ENCODE measurements around the gene RAB10.

DNA sequence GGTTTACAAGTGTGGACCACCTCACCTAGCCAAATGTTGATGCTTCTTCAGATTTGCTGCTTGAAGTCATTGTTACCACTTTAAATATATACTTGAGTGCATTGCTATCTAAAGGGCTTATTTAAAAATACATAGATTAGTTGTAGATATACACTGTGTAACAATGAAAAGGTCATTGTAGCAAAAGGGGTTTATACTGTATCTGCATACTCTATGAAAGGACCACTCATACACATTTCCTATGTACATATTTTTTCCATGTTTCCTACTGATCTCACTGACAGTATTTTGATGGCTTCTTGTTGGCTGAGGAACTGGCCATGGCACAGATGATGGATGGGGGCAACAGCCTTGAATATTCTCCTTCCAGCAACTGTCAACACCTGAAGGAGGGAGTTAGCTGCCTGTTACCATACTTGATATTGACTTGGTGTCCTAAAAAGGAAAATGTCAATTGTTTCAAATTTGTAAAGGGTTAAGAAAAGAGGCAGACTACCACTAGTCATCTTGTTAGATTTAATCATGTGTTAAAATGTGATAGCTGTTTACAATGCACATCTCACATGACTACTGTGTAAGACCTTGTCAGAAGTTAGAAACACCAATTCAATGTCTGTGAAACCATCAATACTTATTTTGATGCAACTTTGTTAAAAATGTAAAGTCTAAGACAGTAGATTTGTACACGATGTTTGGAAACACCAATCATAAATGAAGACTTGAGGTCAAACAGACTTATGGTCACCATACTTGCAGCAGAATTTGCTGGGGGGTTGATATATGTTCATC lies 33.5 kb downstream of the RAB10 start:
- TF ChIP-seq POLR2A (IDR thresholded peaks at IDR 0.05; ENCODE audit: low read length) (no peak), GATA1 (IDR thresholded peaks at IDR 0.05; ENCODE audit: low read depth, low read length) (no peak)
